Tibial nerve (tissue), 4 donors: ENCODE measurements around the gene TEKTIP1. TPM values are rescaled to one million over a fixed set of nuclear protein-coding genes. Genes with fewer than 3 reads are reported as not detected.

Source experiments
- DNase-seq, 2 donors: peaks; one replicate each; pipeline ENCODE4 v3.0.0-alpha.2; 2019; ENCODE audit warnings: low spot score in 2 of 2
- H3K27ac ChIP-seq, 4 donors: fragments of 200-600 bp; sonication (generic) in 3 of 4; one replicate each; pipeline ENCODE4 v1.5.1; 2017 to 2019; ENCODE audit warnings: mild to moderate bottlenecking in 1 of 4
- H3K27me3 ChIP-seq, 2 donors: fragments of 200-600 bp; sonication (generic) in 1 of 2; one replicate each; pipeline versions ENCODE4 v1.5.1 to v1.6.0; 2017 to 2019
- H3K36me3 ChIP-seq, 3 donors: fragments of 200-600 bp; sonication (generic); one replicate each; pipeline ENCODE4 v1.5.1; 2018 to 2019
- H3K4me1 ChIP-seq, 4 donors: fragments of 200-600 bp; sonication (generic) in 3 of 4; one replicate each; pipeline ENCODE4 v1.5.1; 2017 to 2019
- H3K4me3 ChIP-seq, 4 donors: fragments of 200-600 bp; sonication (generic) in 3 of 4; one replicate each; pipeline ENCODE4 v1.5.1; 2017 to 2019; ENCODE audit warnings: mild to moderate bottlenecking in 1 of 4, moderate library complexity in 1 of 4
- H3K9me3 ChIP-seq, 4 donors: fragments of 200-600 bp; sonication (generic) in 3 of 4; one replicate each; pipeline ENCODE4 v1.5.1; 2017 to 2019
- EP300 ChIP-seq, 2 donors: sonication (generic); formaldehyde crosslinking; IDR thresholded peaks; one replicate each; pipeline ENCODE4 v1.6.1; 2017; ENCODE audit warnings: antibody characterized with exemption in 2 of 2, mild to moderate bottlenecking in 1 of 2
- POLR2A ChIP-seq, 2 donors: fragments of 450-650 bp; IDR thresholded peaks; one replicate each; pipeline ENCODE4 v1.6.1; 2017; ENCODE audit warnings: antibody characterized with exemption in 2 of 2, mild to moderate bottlenecking in 2 of 2, moderate library complexity in 2 of 2
- WGBS, 2 donors: methylation state at CpG; one replicate each; pipeline ENCODE4 v1.1.5; 2018; 5-methylcytosine and 5-hydroxymethylcytosine counted together
- small RNA-seq: library from RNA; depleted of rRNA; stranded (forward); fragments of <200 nt; gene quantifications from one replicate; pipeline ENCODE3, GENCODE V24; 2016
- total RNA-seq, 4 donors: library from RNA; depleted of rRNA; stranded (reverse); fragments of >200 nt; gene quantifications; one replicate each; pipeline ENCODE4 v1.1.0, GENCODE V29; 2016
- TF ChIP-seq, protein P1 (sequence below), 5 experiments: fragments of 200-600 bp in 3 of 5; fragments of 450-650 bp in 2 of 5; sonication (generic) in 3 of 5; IDR thresholded peaks; one replicate each; pipeline ENCODE4 v1.5.1; 2016 to 2019; ENCODE audit warnings: antibody characterized with exemption in 5 of 5, mild to moderate bottlenecking in 3 of 5, moderate library complexity in 2 of 5

TEKTIP1 gene
- total RNA-seq, 4 donors from 2014 or later, result 2.4 TPM; not detected in 3

DNA sequence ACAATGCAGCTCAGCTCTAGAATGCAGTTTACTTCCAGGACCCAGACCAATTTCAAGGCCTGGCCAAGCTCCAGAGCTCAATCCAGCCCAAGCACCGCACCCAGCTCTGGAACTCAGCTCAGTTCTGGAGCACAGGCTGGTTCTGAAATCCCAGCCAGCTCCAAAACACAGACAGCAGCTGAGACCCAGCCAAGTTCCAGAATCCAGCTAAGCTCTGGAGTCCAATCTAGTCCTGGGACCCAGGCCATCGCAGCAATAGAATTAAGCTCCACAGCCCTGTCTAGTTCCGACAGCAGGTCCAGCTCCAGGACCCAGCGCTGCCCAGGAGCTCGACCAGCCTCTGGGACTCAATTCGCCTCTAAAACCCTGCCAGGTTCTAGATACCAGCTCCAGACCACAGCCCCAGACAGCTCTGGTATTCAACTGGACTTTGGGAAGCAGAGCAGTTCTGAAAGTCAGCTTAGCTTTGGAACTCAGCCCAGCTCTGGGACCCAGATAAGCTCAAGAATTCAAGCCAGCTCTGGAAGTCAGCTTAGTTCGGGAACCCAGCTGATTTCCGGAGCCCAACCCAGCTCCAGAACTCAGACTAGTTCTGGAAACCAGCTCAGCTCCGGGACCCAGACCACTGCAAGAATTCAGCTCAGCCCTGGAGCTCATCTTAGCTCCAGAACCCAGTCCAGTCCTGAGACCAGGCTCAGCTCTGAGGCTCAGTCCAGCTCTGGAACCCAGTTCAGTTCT is 53.1 kb downstream of the TEKTIP1 start:
- no peak for DNase-seq
- H3K27me3 ChIP-seq, result no peaks in the 10 kb centered on the region
- no peak overlapping the region for H3K4me3 ChIP-seq
- 84 to 94% methylated on average over 8 to 9 of the region's 9 CpGs for WGBS, 2 donors
- no peaks in the 10 kb centered on the region for H3K4me1 ChIP-seq
- TF ChIP-seq POLR2A (IDR thresholded peaks at IDR 0.05) (no peak), EP300 (IDR thresholded peaks at IDR 0.05) (no peak)
- TF ChIP-seq, protein P1, sequence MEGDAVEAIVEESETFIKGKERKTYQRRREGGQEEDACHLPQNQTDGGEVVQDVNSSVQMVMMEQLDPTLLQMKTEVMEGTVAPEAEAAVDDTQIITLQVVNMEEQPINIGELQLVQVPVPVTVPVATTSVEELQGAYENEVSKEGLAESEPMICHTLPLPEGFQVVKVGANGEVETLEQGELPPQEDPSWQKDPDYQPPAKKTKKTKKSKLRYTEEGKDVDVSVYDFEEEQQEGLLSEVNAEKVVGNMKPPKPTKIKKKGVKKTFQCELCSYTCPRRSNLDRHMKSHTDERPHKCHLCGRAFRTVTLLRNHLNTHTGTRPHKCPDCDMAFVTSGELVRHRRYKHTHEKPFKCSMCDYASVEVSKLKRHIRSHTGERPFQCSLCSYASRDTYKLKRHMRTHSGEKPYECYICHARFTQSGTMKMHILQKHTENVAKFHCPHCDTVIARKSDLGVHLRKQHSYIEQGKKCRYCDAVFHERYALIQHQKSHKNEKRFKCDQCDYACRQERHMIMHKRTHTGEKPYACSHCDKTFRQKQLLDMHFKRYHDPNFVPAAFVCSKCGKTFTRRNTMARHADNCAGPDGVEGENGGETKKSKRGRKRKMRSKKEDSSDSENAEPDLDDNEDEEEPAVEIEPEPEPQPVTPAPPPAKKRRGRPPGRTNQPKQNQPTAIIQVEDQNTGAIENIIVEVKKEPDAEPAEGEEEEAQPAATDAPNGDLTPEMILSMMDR (IDR thresholded peaks at IDR 0.05), result no peak
- no peak overlapping the region for H3K27ac ChIP-seq
- H3K36me3 ChIP-seq, result peaks cover 0 to 18% (median 0%) of the 10 kb centered on the region in 3 donors
- no peaks in the 10 kb centered on the region for H3K9me3 ChIP-seq

DNA sequence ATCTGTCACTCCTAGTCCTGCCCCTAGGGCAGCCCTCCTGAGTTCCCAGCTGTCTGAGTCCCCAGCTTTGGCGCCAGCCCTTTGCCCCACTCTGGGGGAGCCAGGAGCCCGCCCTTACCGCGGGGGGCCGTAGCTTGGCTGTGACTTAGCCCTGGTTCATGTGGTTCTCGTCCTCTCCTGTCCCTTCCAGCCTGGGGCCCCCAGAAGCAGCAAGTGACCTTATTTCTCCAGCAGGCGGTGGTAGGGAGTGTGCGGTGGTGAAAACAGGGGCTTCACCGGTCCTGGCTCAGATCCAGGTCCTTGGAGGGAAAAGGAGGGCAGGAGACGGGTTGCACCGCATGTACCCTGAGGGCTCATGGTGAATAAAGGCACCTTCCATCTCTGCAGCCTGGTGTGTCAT is 54.2 kb downstream of the TEKTIP1 start:
- 46 to 47% methylated on average over 11 of the region's 11 CpGs for WGBS, 2 donors
- Histone ChIP-seq H3K27me3 (no peaks in the 10 kb centered on the region), H3K4me3 (no peak overlapping the region), H3K27ac (no peak overlapping the region), H3K9me3 (no peaks in the 10 kb centered on the region), H3K36me3 (peaks cover 0 to 27% (median 0%) of the 10 kb centered on the region in 3 donors), H3K4me1 (no peaks in the 10 kb centered on the region)
- TF ChIP-seq, protein P1 (IDR thresholded peaks at IDR 0.05), result no peak
- no peak for TF ChIP-seq POLR2A (IDR thresholded peaks at IDR 0.05)
- TF ChIP-seq EP300 (IDR thresholded peaks at IDR 0.05), result no peak
- DNase-seq, result no peak

Small RNA genes lying within 50 kb of the gene (small RNA-seq; reads per million reads assigned to genes)
- gene AC005786.1 (not detected), gene RF00212 (not detected)

Other genes with a start within 250 kb of the TEKTIP1 start
- 100 to 1,000 TPM; 138 to 200 (median 160) TPM for gene NFIC, start 172.6 kb upstream of the TEKTIP1 start, total RNA-seq
- not detected for gene SMIM24, start 58.6 kb upstream of the TEKTIP1 start, total RNA-seq
- gene SMIM44, start 55.7 kb upstream of the TEKTIP1 start, total RNA-seq, result not detected
- 10 to 100 TPM; 19.7 to 30.3 (median 23.0) TPM for gene DOHH, start 38.5 kb upstream of the TEKTIP1 start, total RNA-seq
- 10 to 100 TPM; 18.6 to 31.8 (median 25.7) TPM for gene FZR1, start 32.9 kb upstream of the TEKTIP1 start, total RNA-seq
- 100 to 1,000 TPM in 1 of 4 donors, 10 to 100 TPM in 3; 45.7 to 108 (median 62.8) TPM for gene MFSD12, start 18.4 kb downstream of the TEKTIP1 start, total RNA-seq
- gene HMG20B, start 33.8 kb downstream of the TEKTIP1 start, total RNA-seq, result 100 to 1,000 TPM in 3 of 4 donors, 10 to 100 TPM in 1; 94.0 to 181 (median 153) TPM
- 1 to 10 TPM in 2 of 4 donors, under 1 TPM in 2; 0.21 to 2.4 (median 1.1) TPM for gene GIPC3, start 46.3 kb downstream of the TEKTIP1 start, total RNA-seq
- 10 to 100 TPM in 1 of 4 donors, 1 to 10 TPM in 3; 4.4 to 11.4 (median 7.2) TPM for gene TBXA2R, start 67.7 kb downstream of the TEKTIP1 start, total RNA-seq
- gene CACTIN, start 87.6 kb downstream of the TEKTIP1 start, total RNA-seq, result 10 to 100 TPM; 22.9 to 59.1 (median 42.7) TPM
- 10 to 100 TPM; 23.0 to 37.2 (median 24.9) TPM for gene PIP5K1C, start 161.3 kb downstream of the TEKTIP1 start, total RNA-seq
- gene TJP3, start 169.2 kb downstream of the TEKTIP1 start, total RNA-seq, result under 1 TPM in 3 of 4 donors, not detected in 1; 0.21 to 0.90 (median 0.22) TPM
- gene APBA3, start 222.5 kb downstream of the TEKTIP1 start, total RNA-seq, result 10 to 100 TPM; 21.6 to 51.0 (median 34.7) TPM
- gene MRPL54, start 223.5 kb downstream of the TEKTIP1 start, total RNA-seq, result 100 to 1,000 TPM in 1 of 4 donors, 10 to 100 TPM in 3; 44.1 to 111 (median 59.2) TPM
- not detected for gene RAX2, start 233.1 kb downstream of the TEKTIP1 start, total RNA-seq
- gene MATK, start 247.2 kb downstream of the TEKTIP1 start, total RNA-seq, result 1 to 10 TPM in 3 of 4 donors, under 1 TPM in 1; 0.78 to 2.9 (median 2.1) TPM